Posterior vena cava (tissue), 2 donors: ENCODE data around the gene TMEM190. TPM values are rescaled to one million over a fixed set of nuclear protein-coding genes. Genes with fewer than 3 reads are reported as not detected.

Experiments
- DNase-seq: peaks from one replicate; pipeline ENCODE4 v3.0.0-alpha.2; 2020; ENCODE audit warnings: low spot score
- intact Hi-C, 2 donors: fragments of 100-400 bp; cut with DNase I; formaldehyde crosslinking; loops; one replicate each; pipeline versions ENCODE4 v1.14.1 to v1.14.2; 2022 to 2023
- total RNA-seq, 2 donors: library from RNA; stranded (reverse); fragmentation: NEBNext Ultra II Directional; extraction: Animal tissue kit (Norgen Biotek cat#: 25700); gene quantifications; one replicate each; pipeline ENCODE4 v1.2.1, GENCODE V29; 2021
- donor health status: DM: yes; HTN: yes; CAD: no.
- donor health status: DM: yes; HTN: yes; CAD: no.

TMEM190 gene
- total RNA-seq, 2 donors from 2014 or later, result not detected

- no peak for DNase-seq
- intact Hi-C loops, result no loop called here
Observed at GRCh38 chr19:55368106-55368505, 8.5 kb upstream of the TMEM190 start.

GRCh38 chr19:55368701-55369563 lies 7.7 kb upstream of the TMEM190 start:
- DNase-seq, result no peak
- intact Hi-C loops, result no loop called here

GRCh38 chr19:55369653-55370304 lies 6.8 kb upstream of the TMEM190 start:
- intact Hi-C loops, result no loop called here

GRCh38 chr19:55370305-55370988 lies 6.2 kb upstream of the TMEM190 start, which contains the start of gene IL11:
Gene IL11 (minus strand): TSS chr19:55370463. CDS start chr19:55370310, 153 bp downstream.
- intact Hi-C loops, result no loop called here
- no peak for DNase-seq

More at GRCh38 chr19:55369653-55370304, 6.8 kb upstream of the TMEM190 start:
- DNase-seq, result no peak

- intact Hi-C loops, result no loop called here
- DNase-seq, result no peak
Observed at GRCh38 chr19:55372316-55373081, 4.1 kb upstream of the TMEM190 start.

GRCh38 chr19:55373306-55373992 lies 3.2 kb upstream of the TMEM190 start:
- intact Hi-C loops, result no loop called here
- DNase-seq, result no peak

GRCh38 chr19:55373993-55374757 lies 2.5 kb upstream of the TMEM190 start:
- intact Hi-C loops, result no loop called here
- no peak for DNase-seq

GRCh38 chr19:55377356-55378131 lies 918 bp downstream of the TMEM190 start:
- no peak for DNase-seq
- intact Hi-C loops, result no loop called here

- intact Hi-C loops, result no loop called here
- no peak for DNase-seq
Observed at GRCh38 chr19:55379174-55379573, 2.5 kb downstream of the TMEM190 start.

- DNase-seq, result no peak
- intact Hi-C loops, result loop anchor here in 1 of 2 donors (5.0 kb wide), 1 partner anchor 80 kb away; no protein-coding TSS in a partner anchor
Observed at GRCh38 chr19:55382013-55382412, 5.4 kb downstream of the TMEM190 start.

GRCh38 chr19:55382522-55383054 lies 6.0 kb downstream of the TMEM190 start:
- intact Hi-C loops, result loop anchor here in 1 of 2 donors (5.0 kb wide), 1 partner anchor 80 kb away; no protein-coding TSS in a partner anchor
- DNase-seq, result no peak

- intact Hi-C loops, result loop anchor here in 1 of 2 donors (5.0 kb wide), 1 partner anchor 81 kb away; no protein-coding TSS in a partner anchor
- DNase-seq, result peak; percentile 87
Observed at GRCh38 chr19:55383279-55384130, 6.9 kb downstream of the TMEM190 start.

GRCh38 chr19:55384131-55384919 lies 7.7 kb downstream of the TMEM190 start, which contains the start of gene TMEM238:
Gene TMEM238 (minus strand): TSS chr19:55384292. CDS start chr19:55384259, 33 bp downstream.
- intact Hi-C loops, result loop anchor here in 1 of 2 donors (5.0 kb wide), 1 partner anchor 82 kb away; no protein-coding TSS in a partner anchor
- DNase-seq, result no peak

GRCh38 chr19:55384920-55385723 lies 8.5 kb downstream of the TMEM190 start:
- intact Hi-C loops, result loop anchor here in 1 of 2 donors (5.0 kb wide), 1 partner anchor 83 kb away; no protein-coding TSS in a partner anchor
- peak; percentile 98 for DNase-seq
